Upper lobe of right lung (tissue), 1 donor: ENCODE measurements around the gene SPATS2. TPM values are rescaled to one million over a fixed set of nuclear protein-coding genes. Genes with fewer than 3 reads are reported as not detected.

Experiments
- ATAC-seq: fragments of 200-7000 bp; cut with Tn5 transposase; one replicate; pipeline ENCODE4 v1.9.1; 2020; ENCODE audit warnings: mild to moderate bottlenecking, moderate library complexity
- DNase-seq: peaks from one replicate; pipeline ENCODE4 v3.0.0-alpha.2; 2020
- H3K27ac ChIP-seq: fragments of 200-600 bp; one replicate; pipeline ENCODE4 v1.8.0; 2022
- H3K27me3 ChIP-seq: fragments of 200-600 bp; one replicate; pipeline ENCODE4 v1.8.0; 2022; ENCODE audit warnings: mild to moderate bottlenecking
- H3K36me3 ChIP-seq: fragments of 200-600 bp; one replicate; pipeline ENCODE4 v1.8.0; 2022
- H3K4me1 ChIP-seq: fragments of 200-600 bp; one replicate; pipeline ENCODE4 v1.8.0; 2022
- H3K4me3 ChIP-seq: fragments of 200-600 bp; one replicate; pipeline ENCODE4 v1.8.0; 2022; ENCODE audit warnings: mild to moderate bottlenecking
- H3K9me3 ChIP-seq: fragments of 200-600 bp; one replicate; pipeline ENCODE4 v1.8.0; 2022
- CTCF ChIP-seq: fragments of 200-600 bp; IDR thresholded peaks from one replicate; pipeline ENCODE4 v1.8.0; 2022; ENCODE audit warnings: antibody characterized with exemption
- intact Hi-C: fragments of 100-400 bp; cut with DNase I; formaldehyde crosslinking; loops from one replicate; pipeline ENCODE4 v1.11.0; 2022
- total RNA-seq: library from RNA; stranded (reverse); fragmentation: NEBNext Ultra II Directional; extraction: Animal tissue kit (Norgen Biotek cat#: 25700); gene quantifications from one replicate; pipeline ENCODE4 v1.2.1, GENCODE V29; 2021
- donor health status: DM: no; HTN: yes; CAD: no; lungs with severe emphysema.

The SPATS2 gene
- total RNA-seq, 1 donor from 2014 or later: 12.6 TPM

GRCh38 chr12:49440035-49440434 is 72.8 kb downstream of the SPATS2 start:
- DNase-seq (no peak), ATAC-seq (peak; percentile 20)
- H3K27ac ChIP-seq: no peak overlapping the region
- H3K4me3 ChIP-seq: no peak overlapping the region
- no peaks in the 10 kb centered on the region for H3K9me3 ChIP-seq
- TF ChIP-seq CTCF: no peak
- intact Hi-C loops: no loop called here
- H3K36me3 ChIP-seq: no peaks in the 10 kb centered on the region
- H3K4me1 ChIP-seq: peaks cover 10% of the 10 kb centered on the region
- no peaks in the 10 kb centered on the region for H3K27me3 ChIP-seq

- ATAC-seq: no peak
- H3K4me1 ChIP-seq: peaks cover 10% of the 10 kb centered on the region
These were observed 75.7 kb downstream of the SPATS2 start for GRCh38 chr12:49442915-49443314.

GRCh38 chr12:49446571-49446970 is 79.3 kb downstream of the SPATS2 start:
- Histone ChIP-seq H3K4me1 (no peaks in the 10 kb centered on the region), H3K27ac (no peak overlapping the region), H3K4me3 (no peak overlapping the region), H3K27me3 (no peaks in the 10 kb centered on the region), H3K9me3 (no peaks in the 10 kb centered on the region), H3K36me3 (no peaks in the 10 kb centered on the region)
- intact Hi-C loops: no loop called here
- TF ChIP-seq CTCF: no peak
- no peak for DNase-seq
- no peak for ATAC-seq

More at GRCh38 chr12:49442915-49443314, 75.7 kb downstream of the SPATS2 start:
- Histone ChIP-seq H3K36me3 (no peaks in the 10 kb centered on the region), H3K27me3 (no peaks in the 10 kb centered on the region), H3K9me3 (no peaks in the 10 kb centered on the region), H3K27ac (no peak overlapping the region), H3K4me3 (no peak overlapping the region)
- DNase-seq: no peak
- intact Hi-C loops: no loop called here
- no peak for TF ChIP-seq CTCF

GRCh38 chr12:49448858-49449257 is 81.6 kb downstream of the SPATS2 start:
- H3K36me3 ChIP-seq: no peaks in the 10 kb centered on the region
- no peak for ATAC-seq
- no peak for TF ChIP-seq CTCF
- no peaks in the 10 kb centered on the region for H3K27me3 ChIP-seq
- H3K27ac ChIP-seq: no peak overlapping the region
- no peaks in the 10 kb centered on the region for H3K9me3 ChIP-seq
- intact Hi-C loops: no loop called here
- DNase-seq: no peak
- no peak overlapping the region for H3K4me3 ChIP-seq
- H3K4me1 ChIP-seq: no peaks in the 10 kb centered on the region

- Histone ChIP-seq H3K4me1 (no peaks in the 10 kb centered on the region), H3K4me3 (no peak overlapping the region), H3K36me3 (no peaks in the 10 kb centered on the region), H3K27me3 (no peaks in the 10 kb centered on the region), H3K27ac (no peak overlapping the region), H3K9me3 (no peaks in the 10 kb centered on the region)
- no peak for ATAC-seq
- intact Hi-C loops: no loop called here
- DNase-seq: no peak
- TF ChIP-seq CTCF: no peak
These were observed 84.4 kb downstream of the SPATS2 start for GRCh38 chr12:49451468-49452259.
